Lower leg skin (tissue), 3 donors: Measurements from ENCODE around the gene LGALS3.

Experiments
- CTCF ChIP-seq, 3 donors: fragments of 450-650 bp; IDR thresholded peaks; one replicate each; pipeline ENCODE4 v1.5.1; 2016; ENCODE audit warnings: antibody characterized with exemption in 3 of 3, mild to moderate bottlenecking in 3 of 3, moderate library complexity in 2 of 3
- POLR2A ChIP-seq, 2 donors: fragments of 450-650 bp; IDR thresholded peaks; one replicate each; pipeline ENCODE4 v1.6.1; 2016 to 2017; ENCODE audit warnings: antibody characterized with exemption in 2 of 2, mild to moderate bottlenecking in 1 of 2, moderate library complexity in 1 of 2

DNA sequence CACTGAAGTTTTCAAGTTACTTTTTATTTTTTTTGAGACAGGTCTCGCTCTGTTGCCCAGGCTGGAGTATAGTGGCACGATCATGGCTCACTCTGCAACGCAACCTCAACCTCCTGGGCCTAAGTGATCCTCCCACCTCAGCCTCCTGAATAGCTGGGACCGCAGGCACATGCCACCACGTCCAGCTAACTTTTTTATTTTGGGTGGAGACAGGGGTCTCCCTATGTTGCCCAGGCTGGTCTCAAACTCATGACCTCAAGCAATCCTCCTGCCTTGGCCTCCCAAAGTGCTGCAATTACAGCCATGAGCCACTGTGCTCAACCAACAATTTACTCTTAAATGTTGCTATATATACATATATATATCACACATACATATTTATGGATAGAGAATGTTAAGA, 27.4 kb upstream of the LGALS3 start:
- TF ChIP-seq CTCF (IDR thresholded peaks at IDR 0.05), result no peak
- no peak for TF ChIP-seq POLR2A (IDR thresholded peaks at IDR 0.05)
